Vagina (tissue), 2 donors: ENCODE data around the gene PDIA6.

Experiments
- CTCF ChIP-seq, 3 experiments: fragments of 450-650 bp in 2 of 3; fragments of 200-600 bp in 1 of 3; sonication (generic) in 1 of 3; IDR thresholded peaks; one replicate each; pipeline ENCODE4 v1.5.1; 2017 to 2019; ENCODE audit warnings: antibody characterized with exemption in 3 of 3, mild to moderate bottlenecking in 2 of 3, moderate library complexity in 2 of 3
- POLR2A ChIP-seq, 2 donors: fragments of 450-650 bp; IDR thresholded peaks; one replicate each; pipeline ENCODE4 v1.6.1; 2017; ENCODE audit warnings: antibody characterized with exemption in 2 of 2, mild to moderate bottlenecking in 2 of 2, moderate library complexity in 2 of 2
- POLR2AphosphoS5 ChIP-seq, 2 donors: sonication (generic); formaldehyde crosslinking; IDR thresholded peaks; one replicate each; pipeline ENCODE4 v1.9.0; 2017; ENCODE audit warnings: antibody characterized with exemption in 2 of 2, mild to moderate bottlenecking in 2 of 2, low read depth in 1 of 2; ENCODE audit not compliant: insufficient read depth in 1 of 2

- TF ChIP-seq CTCF (IDR thresholded peaks at IDR 0.05) (no peak), POLR2A (IDR thresholded peaks at IDR 0.05) (no peak), POLR2AphosphoS5 (IDR thresholded peaks at IDR 0.05; ENCODE audit: insufficient read depth in 1 of 2, low read depth in 1 of 2) (no peak)
Observed at GRCh38 chr2:10841547-10842219, 29.1 kb upstream of the PDIA6 start.
